ENCODE results near the gene LRRC38. TPM values are rescaled to one million over a fixed set of nuclear protein-coding genes. Genes with fewer than 3 reads are reported as not detected.

Gene LRRC38
- total RNA-seq, 1 donor from 2014 or later = not detected

DNA sequence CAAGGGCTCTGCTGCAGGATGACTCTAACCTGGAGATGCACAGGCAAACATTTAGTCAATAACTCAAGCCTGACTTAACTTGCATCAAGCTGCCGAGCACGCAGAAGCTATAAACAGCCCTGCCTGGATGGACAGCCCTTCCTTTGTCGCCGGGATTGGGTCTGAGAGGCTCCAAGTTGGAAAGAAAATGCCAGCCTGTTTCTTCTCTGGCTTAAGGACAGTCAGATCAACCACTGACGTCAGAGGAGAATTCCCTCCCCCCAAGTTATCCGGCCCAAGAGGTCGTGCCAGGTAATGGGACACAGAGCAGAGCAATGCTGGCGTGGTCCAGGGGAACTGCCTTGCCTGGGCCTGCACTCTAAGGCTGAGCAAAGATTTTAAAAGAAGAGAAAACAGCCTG lies 27.1 kb upstream of the LRRC38 start:
- peaks cover 10% of the 10 kb centered on the region for H3K27me3 Mint-ChIP-seq (ENCODE audit: low read depth, unreplicated experiment)
- no peaks in the 10 kb centered on the region for H3K9me3 Mint-ChIP-seq (ENCODE audit: unreplicated experiment)
- Histone ChIP-seq H3K4me2 (ENCODE audit: low read length) (no peak overlapping the region), H2AFZ (ENCODE audit: low read depth, low read length) (no peak overlapping the region), H3K4me3 (ENCODE audit: insufficient read depth, low read depth, low read length) (no peak overlapping the region), H3K79me2 (ENCODE audit: insufficient read depth, low read length) (no peaks in the 10 kb centered on the region), H3K36me3 (ENCODE audit: insufficient read depth, low read length) (no peaks in the 10 kb centered on the region), H3K4me1 (ENCODE audit: insufficient read depth, low read length) (no peaks in the 10 kb centered on the region), H3K27me3 (ENCODE audit: insufficient read depth, low read length) (no peaks in the 10 kb centered on the region), H4K20me1 (ENCODE audit: insufficient read depth, low read length) (no peaks in the 10 kb centered on the region), H3K27ac (ENCODE audit: low read depth, low read length) (no peak overlapping the region), H3K9ac (ENCODE audit: low read length) (no peak overlapping the region), H3K9me3 (ENCODE audit: insufficient read depth, low read depth, low read length) (peaks cover 2% of the 10 kb centered on the region)
- H3K36me3 Mint-ChIP-seq (ENCODE audit: low read depth, unreplicated experiment) = no peaks in the 10 kb centered on the region
- H3K27ac Mint-ChIP-seq (ENCODE audit: unreplicated experiment) = no peak overlapping the region
- FAIRE-seq (no peak), DNase-seq (ENCODE audit: low read depth) (no peak)
- no peak for TF ChIP-seq EZH2 (IDR thresholded peaks at IDR 0.05; ENCODE audit: insufficient read depth, low read length)
- no peaks in the 10 kb centered on the region for H3K4me1 Mint-ChIP-seq (ENCODE audit: low read depth, unreplicated experiment)
- H3K4me3 Mint-ChIP-seq (ENCODE audit: unreplicated experiment) = no peak overlapping the region

DNA sequence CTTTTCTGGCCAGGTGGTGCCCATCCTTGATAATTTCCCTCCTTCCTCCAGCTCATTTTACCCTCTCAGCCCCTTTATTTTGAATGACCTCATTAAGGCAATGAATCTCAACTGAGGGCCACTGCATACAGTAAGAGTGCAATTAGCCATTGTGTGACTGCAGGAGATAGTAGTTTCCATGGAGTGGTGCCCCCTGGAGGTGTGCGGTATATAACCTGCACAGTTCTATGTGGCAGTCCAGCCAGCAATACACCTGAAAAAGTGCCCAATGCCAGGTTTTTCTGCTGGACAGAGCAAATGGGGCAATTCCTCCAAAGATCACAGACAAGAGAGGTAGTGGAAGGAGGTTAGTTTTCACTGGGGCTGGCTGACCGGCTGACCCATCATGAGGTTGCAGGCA lies 25.9 kb upstream of the LRRC38 start:
- Mint-ChIP-seq H3K9me3 (ENCODE audit: unreplicated experiment) (no peaks in the 10 kb centered on the region), H3K4me3 (ENCODE audit: unreplicated experiment) (no peak overlapping the region), H3K36me3 (ENCODE audit: low read depth, unreplicated experiment) (no peaks in the 10 kb centered on the region), H3K27me3 (ENCODE audit: low read depth, unreplicated experiment) (peaks cover 10% of the 10 kb centered on the region), H3K27ac (ENCODE audit: unreplicated experiment) (no peak overlapping the region), H3K4me1 (ENCODE audit: low read depth, unreplicated experiment) (no peaks in the 10 kb centered on the region)
- peaks cover 2% of the 10 kb centered on the region for H3K9me3 ChIP-seq (ENCODE audit: insufficient read depth, low read depth, low read length)
- no peaks in the 10 kb centered on the region for H3K79me2 ChIP-seq (ENCODE audit: insufficient read depth, low read length)
- no peak overlapping the region for H3K27ac ChIP-seq (ENCODE audit: low read depth, low read length)
- H4K20me1 ChIP-seq (ENCODE audit: insufficient read depth, low read length) = no peaks in the 10 kb centered on the region
- FAIRE-seq (no peak), DNase-seq (ENCODE audit: low read depth) (no peak)
- H3K36me3 ChIP-seq (ENCODE audit: insufficient read depth, low read length) = no peaks in the 10 kb centered on the region
- no peaks in the 10 kb centered on the region for H3K4me1 ChIP-seq (ENCODE audit: insufficient read depth, low read length)
- H3K4me2 ChIP-seq (ENCODE audit: low read length) = no peak overlapping the region
- H3K27me3 ChIP-seq (ENCODE audit: insufficient read depth, low read length) = no peaks in the 10 kb centered on the region
- H3K4me3 ChIP-seq (ENCODE audit: insufficient read depth, low read depth, low read length) = no peak overlapping the region
- H2AFZ ChIP-seq (ENCODE audit: low read depth, low read length) = no peak overlapping the region
- TF ChIP-seq, protein P1, sequence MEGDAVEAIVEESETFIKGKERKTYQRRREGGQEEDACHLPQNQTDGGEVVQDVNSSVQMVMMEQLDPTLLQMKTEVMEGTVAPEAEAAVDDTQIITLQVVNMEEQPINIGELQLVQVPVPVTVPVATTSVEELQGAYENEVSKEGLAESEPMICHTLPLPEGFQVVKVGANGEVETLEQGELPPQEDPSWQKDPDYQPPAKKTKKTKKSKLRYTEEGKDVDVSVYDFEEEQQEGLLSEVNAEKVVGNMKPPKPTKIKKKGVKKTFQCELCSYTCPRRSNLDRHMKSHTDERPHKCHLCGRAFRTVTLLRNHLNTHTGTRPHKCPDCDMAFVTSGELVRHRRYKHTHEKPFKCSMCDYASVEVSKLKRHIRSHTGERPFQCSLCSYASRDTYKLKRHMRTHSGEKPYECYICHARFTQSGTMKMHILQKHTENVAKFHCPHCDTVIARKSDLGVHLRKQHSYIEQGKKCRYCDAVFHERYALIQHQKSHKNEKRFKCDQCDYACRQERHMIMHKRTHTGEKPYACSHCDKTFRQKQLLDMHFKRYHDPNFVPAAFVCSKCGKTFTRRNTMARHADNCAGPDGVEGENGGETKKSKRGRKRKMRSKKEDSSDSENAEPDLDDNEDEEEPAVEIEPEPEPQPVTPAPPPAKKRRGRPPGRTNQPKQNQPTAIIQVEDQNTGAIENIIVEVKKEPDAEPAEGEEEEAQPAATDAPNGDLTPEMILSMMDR (IDR thresholded peaks at IDR 0.05; ENCODE audit: insufficient read depth, low read depth, low read length) = no peak
- no peak for TF ChIP-seq EZH2 (IDR thresholded peaks at IDR 0.05; ENCODE audit: insufficient read depth, low read length)
- H3K9ac ChIP-seq (ENCODE audit: low read length) = no peak overlapping the region

- H3K4me2 ChIP-seq (ENCODE audit: low read length) = no peak overlapping the region
- no peak overlapping the region for H3K4me3 Mint-ChIP-seq (ENCODE audit: unreplicated experiment)
- no peaks in the 10 kb centered on the region for H3K4me1 Mint-ChIP-seq (ENCODE audit: low read depth, unreplicated experiment)
- no peak overlapping the region for H3K4me3 ChIP-seq (ENCODE audit: insufficient read depth, low read depth, low read length)
- peaks cover 10% of the 10 kb centered on the region for H3K27me3 Mint-ChIP-seq (ENCODE audit: low read depth, unreplicated experiment)
- H3K27ac Mint-ChIP-seq (ENCODE audit: unreplicated experiment) = no peak overlapping the region
- FAIRE-seq (no peak), DNase-seq (ENCODE audit: low read depth) (no peak)
- H4K20me1 ChIP-seq (ENCODE audit: insufficient read depth, low read length) = no peaks in the 10 kb centered on the region
- no peaks in the 10 kb centered on the region for H3K36me3 Mint-ChIP-seq (ENCODE audit: low read depth, unreplicated experiment)
- H3K9ac ChIP-seq (ENCODE audit: low read length) = no peak overlapping the region
- H3K27ac ChIP-seq (ENCODE audit: low read depth, low read length) = no peak overlapping the region
- H3K79me2 ChIP-seq (ENCODE audit: insufficient read depth, low read length) = no peaks in the 10 kb centered on the region
- TF ChIP-seq, protein P1 (IDR thresholded peaks at IDR 0.05; ENCODE audit: insufficient read depth, low read depth, low read length) = no peak
- TF ChIP-seq EZH2 (IDR thresholded peaks at IDR 0.05; ENCODE audit: insufficient read depth, low read length) = no peak
- no peaks in the 10 kb centered on the region for H3K27me3 ChIP-seq (ENCODE audit: insufficient read depth, low read length)
- no peaks in the 10 kb centered on the region for H3K9me3 ChIP-seq (ENCODE audit: insufficient read depth, low read depth, low read length)
- H2AFZ ChIP-seq (ENCODE audit: low read depth, low read length) = no peak overlapping the region
- H3K36me3 ChIP-seq (ENCODE audit: insufficient read depth, low read length) = no peaks in the 10 kb centered on the region
- H3K9me3 Mint-ChIP-seq (ENCODE audit: unreplicated experiment) = no peaks in the 10 kb centered on the region
- H3K4me1 ChIP-seq (ENCODE audit: insufficient read depth, low read length) = no peaks in the 10 kb centered on the region
Measured at GRCh38 chr1:13538832-13539231, 25.0 kb upstream of the LRRC38 start.
